Heart left ventricle (tissue), 16 donors: ENCODE data around the gene SESN1. TPM values are rescaled to one million over a fixed set of nuclear protein-coding genes. Genes with fewer than 3 reads are reported as not detected.

Source experiments
- ATAC-seq, 4 donors: fragments of 200-7000 bp; cut with Tn5 transposase; one replicate each; pipeline ENCODE4 v1.9.1; 2020 to 2022; ENCODE audit warnings: moderate library complexity in 4 of 4, mild to moderate bottlenecking in 3 of 4, moderate number of reproducible peaks in 1 of 4
- DNase-seq, 5 donors: peaks; one replicate each; pipeline ENCODE4 v3.0.0-alpha.2; 2020
- H3K27ac ChIP-seq, 12 donors: fragments of 200-600 bp; sonication (generic) in 4 of 12; one replicate each; pipeline versions ENCODE4 v1.5.0 to v1.8.0; 2016 to 2022; ENCODE audit warnings: mild to moderate bottlenecking in 2 of 12
- H3K27me3 ChIP-seq, 9 donors: fragments of 200-600 bp; sonication (generic) in 2 of 9; one replicate each; pipeline versions ENCODE4 v1.5.1 to v1.8.0; 2016 to 2022; ENCODE audit warnings: mild to moderate bottlenecking in 3 of 9
- H3K36me3 ChIP-seq, 9 donors: fragments of 200-600 bp; sonication (generic) in 2 of 9; one replicate each; pipeline versions ENCODE4 v1.5.0 to v1.8.0; 2018 to 2022; ENCODE audit warnings: mild to moderate bottlenecking in 2 of 9
- H3K4me1 ChIP-seq, 12 donors: fragments of 200-600 bp; sonication (generic) in 4 of 12; one replicate each; pipeline versions ENCODE4 v1.5.0 to v1.8.0; 2016 to 2022; ENCODE audit warnings: mild to moderate bottlenecking in 3 of 12
- H3K4me3 ChIP-seq, 12 donors: fragments of 200-600 bp; sonication (generic) in 4 of 12; one replicate each; pipeline versions ENCODE4 v1.5.0 to v1.8.0; 2017 to 2022; ENCODE audit warnings: mild to moderate bottlenecking in 9 of 12, moderate library complexity in 4 of 12
- H3K9me3 ChIP-seq, 12 donors: fragments of 200-600 bp; sonication (generic) in 4 of 12; one replicate each; pipeline versions ENCODE4 v1.5.0 to v1.8.0; 2016 to 2022; ENCODE audit warnings: mild to moderate bottlenecking in 1 of 12
- POLR2A ChIP-seq, 2 donors: fragments of 450-650 bp; IDR thresholded peaks; one replicate each; pipeline ENCODE4 v1.6.1; 2017; ENCODE audit warnings: antibody characterized with exemption in 2 of 2, mild to moderate bottlenecking in 2 of 2, moderate library complexity in 2 of 2
- WGBS, 4 donors: extraction: QIAGEN DNeasy Blood & Tissue Kit in 2 of 4; methylation state at CpG; one replicate each; pipeline versions ENCODE4 v1.1.5 to v1.1.7; 2013 to 2018; 5-methylcytosine and 5-hydroxymethylcytosine counted together
- intact Hi-C, 10 donors: fragments of 100-400 bp; cut with DNase I; formaldehyde crosslinking; loops; one replicate each; pipeline versions ENCODE4 v1.11.1 to v1.14.2; 2022
- polyA plus RNA-seq, 2 donors: library from polyadenylated mRNA; stranded (reverse); fragments of 200-250 nt; gene quantifications; one replicate each; pipeline ENCODE4 v1.2.3, GENCODE V29; 2013
- total RNA-seq, 9 donors: library from RNA; depleted of rRNA in 2 of 9; stranded (reverse); fragments of >200 nt in 2 of 9; fragmentation: NEBNext Ultra II Directional in 3 of 9; extraction: Animal tissue kit (Norgen Biotek cat#: 25700) in 3 of 9; gene quantifications; one replicate each; pipeline versions ENCODE4 v1.1.0 to v1.2.4, GENCODE V29; 2016 to 2023
- TF ChIP-seq, protein P1 (sequence below), 12 donors: fragments of 200-600 bp; sonication (generic) in 4 of 12; IDR thresholded peaks; one replicate each; pipeline versions ENCODE4 v1.5.0 to v1.8.0; 2018 to 2022; ENCODE audit warnings: antibody characterized with exemption in 12 of 12, mild to moderate bottlenecking in 5 of 12
- donor health status: ischemic (EF 13 %, LVEDD 7.1; RV severe dilation, severe dysfunction).
- donor health status: healthy with polysubstance abuse.
- donor health status: DM: no; HTN: yes; CAD: no.
- donor health status: DM: no; HTN: no; CAD: no.
- donor health status: ischemic (EF 25% LVEDD 6.9; RV normal size, moderate dysfunction).
- donor health status: ischemic (EF 25% LVEDD 5.7; RV mildly dilated, moderate dysfunction).
- donor health status: healthy.
- donor health status: DM: yes; HTN: yes; CAD: no.
- donor health status: ischemic (EF 35%, LVEDD 5.7; RV mildly dilated, moderate dysfunction).
- donor health status: nonischemic (EF 11% LVEDD 7.7; RV severe dilation, severe dysfunction).
- donor health status: DM: yes; HTN: yes; CAD: no.
- donor health status: PGD.
- donor health status: ischemic (EF 29% LVEDD 5.4; RV normal size, mild dysfunction).
- donor health status: nonischemic (EF 23%, LVEDD 6.1; RV moderate dilation, normal function).

The SESN1 gene
- total and polyA plus RNA-seq, 11 donors, result 22.5 to 63.2 (median 34.6) TPM

GRCh38 chr6:108947114-108947854 lies 147.4 kb downstream of the SESN1 start:
- H3K9me3 ChIP-seq, result no peaks in the 10 kb centered on the region
- H3K4me3 ChIP-seq, result no peak overlapping the region
- DNase-seq, result peak in 1 of 5 donors; percentile 43
- H3K36me3 ChIP-seq, result no peaks in the 10 kb centered on the region
- peak in 3 of 4 donors; percentile 35 to 55 (median 48) for ATAC-seq
- no peaks in the 10 kb centered on the region for H3K27me3 ChIP-seq
- 22 to 30% (median 26%) methylated on average over 5 of the region's 5 CpGs for WGBS, 4 donors
- peak overlapping the region; percentile 83 to 97 (median 94) for H3K27ac ChIP-seq
- TF ChIP-seq, protein P1, sequence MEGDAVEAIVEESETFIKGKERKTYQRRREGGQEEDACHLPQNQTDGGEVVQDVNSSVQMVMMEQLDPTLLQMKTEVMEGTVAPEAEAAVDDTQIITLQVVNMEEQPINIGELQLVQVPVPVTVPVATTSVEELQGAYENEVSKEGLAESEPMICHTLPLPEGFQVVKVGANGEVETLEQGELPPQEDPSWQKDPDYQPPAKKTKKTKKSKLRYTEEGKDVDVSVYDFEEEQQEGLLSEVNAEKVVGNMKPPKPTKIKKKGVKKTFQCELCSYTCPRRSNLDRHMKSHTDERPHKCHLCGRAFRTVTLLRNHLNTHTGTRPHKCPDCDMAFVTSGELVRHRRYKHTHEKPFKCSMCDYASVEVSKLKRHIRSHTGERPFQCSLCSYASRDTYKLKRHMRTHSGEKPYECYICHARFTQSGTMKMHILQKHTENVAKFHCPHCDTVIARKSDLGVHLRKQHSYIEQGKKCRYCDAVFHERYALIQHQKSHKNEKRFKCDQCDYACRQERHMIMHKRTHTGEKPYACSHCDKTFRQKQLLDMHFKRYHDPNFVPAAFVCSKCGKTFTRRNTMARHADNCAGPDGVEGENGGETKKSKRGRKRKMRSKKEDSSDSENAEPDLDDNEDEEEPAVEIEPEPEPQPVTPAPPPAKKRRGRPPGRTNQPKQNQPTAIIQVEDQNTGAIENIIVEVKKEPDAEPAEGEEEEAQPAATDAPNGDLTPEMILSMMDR (IDR thresholded peaks at IDR 0.05), result peak in 1 of 12 donors; percentile 9
- TF ChIP-seq POLR2A (IDR thresholded peaks at IDR 0.05), result peak in 1 of 2 donors; percentile 37
- peaks cover 12 to 73% (median 65%) of the 10 kb centered on the region in 12 donors for H3K4me1 ChIP-seq
- intact Hi-C loops, result loop anchor here in 9 of 10 donors (2.0 to 10.0 kb wide), 11 partner anchors 24 to 390 kb away; no protein-coding TSS in a partner anchor

DNA sequence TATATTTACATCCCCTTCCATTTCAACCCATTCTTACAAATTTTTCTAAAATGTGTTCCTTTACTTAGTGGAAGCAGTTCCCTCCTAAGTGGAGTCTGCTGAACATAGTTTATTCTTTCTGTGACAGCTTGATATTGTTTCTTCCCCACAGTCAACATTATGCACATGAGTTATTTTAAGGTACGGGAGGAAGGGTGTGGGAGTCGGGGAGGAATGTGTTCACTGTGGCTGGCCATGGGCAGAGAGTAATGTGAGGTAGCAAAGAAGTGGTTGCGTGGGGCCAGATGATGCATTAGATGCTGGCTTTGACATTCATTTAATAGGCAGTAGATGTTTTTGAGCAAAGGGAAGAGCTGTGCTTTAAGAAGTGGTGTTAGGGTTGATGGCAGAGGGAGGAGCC lies 148.0 kb downstream of the SESN1 start:
- peak; percentile 44 to 61 (median 54) for ATAC-seq
- peaks cover 12 to 79% (median 68%) of the 10 kb centered on the region in 12 donors for H3K4me1 ChIP-seq
- 10 to 17% (median 15%) methylated on average over 3 of the region's 3 CpGs for WGBS, 4 donors

DNA sequence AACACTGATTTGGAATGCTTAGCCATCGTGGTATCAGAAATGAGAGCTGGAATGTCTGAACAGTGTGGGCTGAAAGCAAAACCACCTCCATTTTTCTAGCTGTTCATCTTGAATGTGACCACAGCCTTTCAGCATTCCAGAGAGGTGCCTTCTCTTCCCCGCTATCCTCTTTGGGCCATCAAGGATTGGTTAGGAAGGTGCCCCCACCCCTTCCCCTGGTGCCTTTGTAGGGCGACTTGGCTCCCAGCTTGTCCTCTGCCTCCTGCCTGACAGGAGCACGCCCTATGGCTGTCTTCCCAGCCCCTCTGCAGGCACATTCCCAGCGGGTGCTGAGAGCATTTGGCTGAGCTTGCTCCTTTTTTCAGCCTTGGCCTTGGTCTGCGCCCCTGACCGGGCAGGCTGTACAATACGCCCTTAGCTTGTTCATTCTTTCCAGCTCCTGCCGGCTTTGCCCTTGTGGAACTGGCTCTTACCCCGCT lies 148.9 kb downstream of the SESN1 start:
- Histone ChIP-seq H3K27ac (peak overlapping the region; percentile 83 to 97 (median 94)), H3K9me3 (no peaks in the 10 kb centered on the region), H3K4me1 (peaks cover 12 to 88% (median 68%) of the 10 kb centered on the region in 12 donors), H3K4me3 (peak overlapping the region in 8 of 12 donors; percentile 0 to 32 (median 16)), H3K27me3 (no peaks in the 10 kb centered on the region), H3K36me3 (no peaks in the 10 kb centered on the region)
- 9 to 24% (median 22%) methylated on average over 10 of the region's 10 CpGs for WGBS, 4 donors
- TF ChIP-seq, protein P1 (IDR thresholded peaks at IDR 0.05), result peak in 1 of 12 donors; percentile 8
- TF ChIP-seq POLR2A (IDR thresholded peaks at IDR 0.05), result no peak
- DNase-seq, result peak; percentile 90 to 96 (median 91)
- ATAC-seq, result peak; percentile 87 to 92 (median 89)
- intact Hi-C loops, result loop anchor here in 9 of 10 donors (1.0 to 10.0 kb wide), 14 partner anchors 22 to 388 kb away; partner anchors contain the start of gene ARMC2 (in 1 of the 9)

More for the DNA sequence above, 148.0 kb downstream of the SESN1 start:
- peak in 2 of 5 donors; percentile 46 to 47 for DNase-seq
- H3K36me3 ChIP-seq, result no peaks in the 10 kb centered on the region
- H3K27ac ChIP-seq, result peak overlapping the region; percentile 83 to 97 (median 94)
- no peaks in the 10 kb centered on the region for H3K9me3 ChIP-seq
- intact Hi-C loops, result loop anchor here in 9 of 10 donors (1.0 to 10.0 kb wide), 12 partner anchors 21 to 389 kb away; no protein-coding TSS in a partner anchor
- no peaks in the 10 kb centered on the region for H3K27me3 ChIP-seq
- H3K4me3 ChIP-seq, result peak overlapping the region in 2 of 12 donors; percentile 0 to 1
- TF ChIP-seq, protein P1 (IDR thresholded peaks at IDR 0.05), result no peak
- no peak for TF ChIP-seq POLR2A (IDR thresholded peaks at IDR 0.05)
